T-cell (primary cell): ENCODE data around the gene SRD5A3. TPM values are rescaled to one million over a fixed set of nuclear protein-coding genes. Genes with fewer than 3 reads are reported as not detected.
A peak's percentile ranks its signal among the peaks of the same experiment; 100 is the strongest.

Experiments
- ATAC-seq, 4 experiments: fragments of 200-7000 bp in 3 of 4; fragments of 150-1000 bp in 1 of 4; cut with Tn5 transposase; replicated peaks in 1 of 4; 1 replicate in 3 of 4; 2 replicates in 1 of 4; pipeline ENCODE4 v1.10.0; 2021; ENCODE audit warnings: moderate library complexity in 3 of 4, mild to moderate bottlenecking in 2 of 4, moderate number of reproducible peaks in 1 of 4
- CTCF ChIA-PET, 2 donors: fragments of 300-600 bp; sonication (Branson Sonifier 250); formaldehyde crosslinking; loops; one replicate each; lab custom pipeline; 2022; ENCODE audit warnings: antibody characterized with exemption in 2 of 2; lab: Charles Lee
- POLR2A ChIA-PET, 2 donors: fragments of 300-600 bp; sonication (Branson Sonifier 250); formaldehyde crosslinking; loops; one replicate each; lab custom pipeline; 2022; ENCODE audit warnings: antibody characterized with exemption in 2 of 2; lab: Charles Lee
- DNase-seq, 35 experiments: peaks; one replicate each; pipeline versions ENCODE4 v3.0.0 to v3.0.0-alpha.2; 2013 to 2023
- H3K27ac ChIP-seq: one replicate; pipeline ENCODE4 v1.5.1; 2013; ENCODE audit warnings: low read length
- H3K27me3 ChIP-seq, 2 experiments: replicated peaks in 1 of 2; 1 replicate in 1 of 2; 2 replicates in 1 of 2; pipeline versions ENCODE4 v1.6.1 to v1.7.0; 2013; ENCODE audit warnings: low read length in 1 of 2, mixed read lengths in 1 of 2; ENCODE audit not compliant: control insufficient read depth in 2 of 2, insufficient read depth in 2 of 2; ENCODE audit errors: extremely low read depth in 1 of 2
- H3K36me3 ChIP-seq, 2 donors: 1 replicate in 1 of 2; 2 replicates in 1 of 2; pipeline versions ENCODE4 v1.6.1 to v1.7.0; 2013; ENCODE audit warnings: low read length in 1 of 2; ENCODE audit not compliant: control insufficient read depth in 2 of 2, insufficient read depth in 1 of 2; ENCODE audit errors: extremely low read depth in 1 of 2
- H3K4me1 ChIP-seq, 2 experiments: 1 replicate in 1 of 2; 2 replicates in 1 of 2; pipeline versions ENCODE4 v1.6.1 to v1.7.0; 2013; ENCODE audit warnings: low read length in 2 of 2, mixed read lengths in 1 of 2; ENCODE audit not compliant: insufficient read depth in 2 of 2, control insufficient read depth in 1 of 2; ENCODE audit errors: extremely low read depth in 1 of 2
- H3K4me3 ChIP-seq, 2 donors: 1 replicate in 1 of 2; 2 replicates in 1 of 2; pipeline versions ENCODE4 v1.5.1 to v1.7.0; 2013; ENCODE audit warnings: mild to moderate bottlenecking in 2 of 2, low read length in 1 of 2, moderate library complexity in 1 of 2; ENCODE audit not compliant: control insufficient read depth in 1 of 2; ENCODE audit errors: extremely low read depth in 1 of 2
- H3K9me3 ChIP-seq: 2 replicates; pipeline ENCODE4 v1.7.0; 2013
- H3K27ac Mint-ChIP-seq, 2 donors: one replicate each; pipeline ENCODE4 v1.8.0; 2020 to 2021; ENCODE audit warnings: mild to moderate bottlenecking in 2 of 2, mixed read lengths in 2 of 2
- H3K27me3 Mint-ChIP-seq, 2 donors: one replicate each; pipeline ENCODE4 v1.8.0; 2021 to 2022; ENCODE audit warnings: mixed read lengths in 2 of 2
- H3K36me3 Mint-ChIP-seq: one replicate; pipeline ENCODE4 v1.8.0; 2021; ENCODE audit warnings: mixed read lengths
- H3K4me1 Mint-ChIP-seq, 3 donors: one replicate each; pipeline ENCODE4 v1.8.0; 2020 to 2022; ENCODE audit warnings: mixed read lengths in 3 of 3, mild to moderate bottlenecking in 1 of 3
- H3K4me3 Mint-ChIP-seq, 3 donors: one replicate each; pipeline ENCODE4 v1.8.0; 2020 to 2022; ENCODE audit warnings: mild to moderate bottlenecking in 3 of 3, mixed read lengths in 3 of 3, moderate library complexity in 3 of 3
- H3K9me3 Mint-ChIP-seq, 3 donors: one replicate each; pipeline ENCODE4 v1.8.0; 2020 to 2022; ENCODE audit warnings: mixed read lengths in 3 of 3
- WGBS: methylation state at CpG from one replicate; pipeline ENCODE4 v1.1.5; 2013; ENCODE audit warnings: missing lambda C conversion rate; ENCODE audit not compliant: insufficient coverage; 5-methylcytosine and 5-hydroxymethylcytosine counted together
- total RNA-seq, 35 experiments: library from RNA in 6 of 35; stranded (reverse) in 6 of 35; fragments of 120-200 nt in 1 of 35; gene quantifications; one replicate each; pipeline versions ENCODE4 v1.2.1 to v1.2.4 and lab custom pipeline; 2013 to 2026

Gene SRD5A3
- total RNA-seq, 5 donors from 2014 or later (not counting 1 experiment from before 2014, with no cell fraction given), result 3.6 to 6.8 (median 4.1) TPM

DNA sequence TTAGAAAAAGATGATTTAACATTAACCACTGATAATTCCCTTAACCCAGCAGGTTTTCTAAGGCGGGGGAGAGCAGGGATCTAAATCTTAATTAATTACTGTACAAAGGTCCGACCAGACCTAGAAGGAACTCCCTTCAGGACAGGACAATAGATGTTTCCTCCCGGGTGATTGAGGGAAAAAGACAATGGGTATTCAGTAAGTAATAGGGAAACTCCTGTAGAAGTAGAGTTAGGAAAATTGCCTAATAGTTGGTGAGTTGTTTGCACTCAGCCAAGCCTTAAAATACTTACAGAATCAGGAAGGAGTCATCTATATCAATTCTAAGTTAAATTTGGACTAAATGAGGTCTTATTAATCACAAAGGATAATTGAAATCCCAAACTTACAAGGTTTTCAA is 5.8 kb upstream of the SRD5A3 start:
- no peak overlapping the region for H3K27ac ChIP-seq
- peaks cover 2 to 3% of the 10 kb centered on the region in 2 donors for H3K27me3 Mint-ChIP-seq
- CTCF ChIA-PET, result interaction anchor here in 1 of 2 donors (0.6 kb wide), 1 partner anchor 463 kb away, joined by 3 read pairs; no protein-coding TSS in a partner anchor

DNA sequence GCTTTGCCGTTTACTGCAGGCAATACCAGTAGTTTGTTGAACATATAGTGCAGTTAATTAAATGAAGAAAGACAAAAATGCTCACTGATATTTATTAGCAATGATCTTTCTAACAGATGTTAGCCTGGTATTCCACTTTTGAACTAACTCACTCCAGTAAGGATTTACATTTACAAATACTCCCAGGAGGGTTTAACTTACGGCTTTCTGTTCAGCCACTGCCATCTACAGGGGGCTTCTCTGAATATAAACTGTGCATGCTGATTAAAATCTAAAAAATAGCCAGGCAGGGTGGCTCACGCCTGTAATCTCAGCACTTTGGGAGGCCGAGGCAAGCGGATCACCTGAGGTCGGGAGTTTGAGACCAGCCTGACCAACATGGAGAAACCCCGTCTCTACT is 2.2 kb upstream of the SRD5A3 start:
- Histone ChIP-seq H3K9me3 (no peaks in the 10 kb centered on the region), H3K4me3 (no peak overlapping the region), H3K4me1 (peaks cover 0 to 11% of the 10 kb centered on the region in 2 experiments), H3K27ac (no peak overlapping the region), H3K36me3 (no peaks in the 10 kb centered on the region), H3K27me3 (peaks cover 0 to 6% of the 10 kb centered on the region in 2 experiments)
- no peaks in the 10 kb centered on the region for H3K36me3 Mint-ChIP-seq
- H3K27ac Mint-ChIP-seq, result no peak overlapping the region
- no peak overlapping the region for H3K4me3 Mint-ChIP-seq
- H3K4me1 Mint-ChIP-seq, result peaks cover 10 to 19% (median 16%) of the 10 kb centered on the region in 3 donors
- CTCF ChIA-PET, result interaction anchor here in 1 of 2 donors (1.0 kb wide), 1 partner anchor 50 kb away, joined by 4 read pairs; no protein-coding TSS in a partner anchor
- DNase-seq (no peak), ATAC-seq (no peak)
- H3K27me3 Mint-ChIP-seq, result no peaks in the 10 kb centered on the region
- no peaks in the 10 kb centered on the region for H3K9me3 Mint-ChIP-seq
- POLR2A ChIA-PET, result no interaction called here
- 100% methylated on average over 1 of the region's 7 CpGs for WGBS

More for the DNA sequence above, 5.8 kb upstream of the SRD5A3 start:
- Mint-ChIP-seq H3K4me1 (peaks cover 0 to 3% (median 0%) of the 10 kb centered on the region in 3 donors), H3K27ac (no peak overlapping the region), H3K4me3 (no peak overlapping the region), H3K36me3 (no peaks in the 10 kb centered on the region), H3K9me3 (no peaks in the 10 kb centered on the region)
- no peaks in the 10 kb centered on the region for H3K36me3 ChIP-seq
- no peak overlapping the region for H3K4me3 ChIP-seq
- H3K4me1 ChIP-seq, result no peaks in the 10 kb centered on the region
- ATAC-seq (no peak), DNase-seq (no peak)
- POLR2A ChIA-PET, result interaction anchor here in 1 of 2 donors (0.6 kb wide), 1 partner anchor 165 kb away, joined by 6 read pairs; no protein-coding TSS in a partner anchor
- H3K9me3 ChIP-seq, result no peaks in the 10 kb centered on the region
- no CpG with 5 or more reads among the region's 3 CpGs for WGBS
- peaks cover 0 to 9% of the 10 kb centered on the region in 2 experiments for H3K27me3 ChIP-seq

DNA sequence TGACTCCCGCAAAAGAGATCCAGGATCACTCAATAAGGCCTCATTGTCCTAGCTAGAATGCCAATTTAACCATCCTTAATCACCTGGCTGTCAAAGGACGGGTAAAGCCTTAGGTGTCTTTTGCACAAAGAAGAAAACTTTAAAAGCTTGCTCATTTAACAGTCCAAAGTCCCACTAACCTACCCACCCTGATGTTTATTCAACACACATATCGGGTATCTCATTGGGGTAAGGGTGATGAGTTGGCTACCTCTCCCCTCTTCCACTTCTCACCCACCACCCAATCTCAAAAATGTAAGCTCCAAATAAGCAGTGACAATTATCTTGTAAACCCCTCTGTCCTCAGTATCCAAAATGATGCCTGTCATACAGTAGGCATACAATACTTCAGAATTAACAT is 988 bp upstream of the SRD5A3 start:
- no peak overlapping the region for H3K27ac ChIP-seq
- no CpG with 5 or more reads among the region's 3 CpGs for WGBS
- no peak for ATAC-seq
- H3K4me3 ChIP-seq, result no peak overlapping the region
- H3K9me3 ChIP-seq, result no peaks in the 10 kb centered on the region
- ChIA-PET CTCF (interaction anchor here (0.5 to 2.0 kb wide), 36 partner anchors 9 to 1818 kb away, joined by 3 to 26 read pairs (median 4); partner anchors contain the start of genes TMEM165 (in 2 of the 2) and CEP135 (in 1 of the 2)), POLR2A (interaction anchor here (0.6 to 0.8 kb wide), 4 partner anchors 25 to 200 kb away, joined by 3 to 6 read pairs (median 4); no protein-coding TSS in a partner anchor)
- H3K27me3 Mint-ChIP-seq, result no peaks in the 10 kb centered on the region
- no peak overlapping the region for H3K27ac Mint-ChIP-seq
- H3K4me1 ChIP-seq, result peaks cover 0 to 11% of the 10 kb centered on the region in 2 experiments
- no peaks in the 10 kb centered on the region for H3K27me3 ChIP-seq
- no peaks in the 10 kb centered on the region for H3K36me3 Mint-ChIP-seq
- no peak overlapping the region for H3K4me3 Mint-ChIP-seq
- peaks cover 10 to 19% (median 16%) of the 10 kb centered on the region in 3 donors for H3K4me1 Mint-ChIP-seq
- no peaks in the 10 kb centered on the region for H3K9me3 Mint-ChIP-seq
- no peaks in the 10 kb centered on the region for H3K36me3 ChIP-seq
- no peak for DNase-seq

DNA sequence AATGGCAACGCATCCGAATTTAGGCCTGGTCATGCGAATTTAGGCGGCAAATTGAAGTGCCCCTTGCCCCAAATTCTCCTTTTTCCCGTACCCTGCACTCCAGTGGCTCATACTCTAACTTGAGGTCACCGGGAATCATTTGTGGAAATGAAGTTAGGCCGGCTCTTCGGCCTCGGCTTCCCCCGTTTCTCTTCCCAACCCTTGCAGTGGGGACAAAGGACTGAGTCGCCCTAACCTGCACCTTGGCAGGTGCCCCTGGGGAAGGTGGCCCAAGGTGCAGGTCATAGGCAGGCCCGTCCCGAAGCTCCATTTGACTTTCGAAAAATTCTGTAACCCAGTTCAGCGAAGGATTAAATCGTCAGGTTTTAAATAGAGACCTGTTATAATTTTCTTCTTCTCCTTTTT is 811 bp downstream of the SRD5A3 start:
- Histone ChIP-seq H3K27ac (peak overlapping the region; percentile 53), H3K9me3 (no peaks in the 10 kb centered on the region), H3K36me3 (peaks cover 0 to 3% of the 10 kb centered on the region in 2 donors), H3K4me1 (peaks cover 0 to 11% of the 10 kb centered on the region in 2 experiments), H3K4me3 (peak overlapping the region; percentile 67 to 72), H3K27me3 (no peaks in the 10 kb centered on the region)
- ATAC-seq, result no peak
- H3K36me3 Mint-ChIP-seq, result peaks cover 1% of the 10 kb centered on the region
- H3K27me3 Mint-ChIP-seq, result no peaks in the 10 kb centered on the region
- CTCF ChIA-PET, result interaction anchor here (0.5 to 1.0 kb wide), 7 partner anchors 9 to 408 kb away, joined by 3 to 8 read pairs (median 3); partner anchors contain the start of gene TMEM165 (in 1 of the 2)
- no peaks in the 10 kb centered on the region for H3K9me3 Mint-ChIP-seq
- 7% methylated on average over 3 of the region's 16 CpGs for WGBS
- POLR2A ChIA-PET, result interaction anchor here in 1 of 2 donors (0.5 to 0.6 kb wide), 2 partner anchors 98 to 157 kb away, joined by 3 to 9 read pairs; no protein-coding TSS in a partner anchor
- peak overlapping the region; percentile 78 to 79 for H3K27ac Mint-ChIP-seq
- no peak for DNase-seq
- peak overlapping the region; percentile 76 to 85 (median 79) for H3K4me3 Mint-ChIP-seq
- H3K4me1 Mint-ChIP-seq, result peaks cover 10 to 19% (median 16%) of the 10 kb centered on the region in 3 donors

DNA sequence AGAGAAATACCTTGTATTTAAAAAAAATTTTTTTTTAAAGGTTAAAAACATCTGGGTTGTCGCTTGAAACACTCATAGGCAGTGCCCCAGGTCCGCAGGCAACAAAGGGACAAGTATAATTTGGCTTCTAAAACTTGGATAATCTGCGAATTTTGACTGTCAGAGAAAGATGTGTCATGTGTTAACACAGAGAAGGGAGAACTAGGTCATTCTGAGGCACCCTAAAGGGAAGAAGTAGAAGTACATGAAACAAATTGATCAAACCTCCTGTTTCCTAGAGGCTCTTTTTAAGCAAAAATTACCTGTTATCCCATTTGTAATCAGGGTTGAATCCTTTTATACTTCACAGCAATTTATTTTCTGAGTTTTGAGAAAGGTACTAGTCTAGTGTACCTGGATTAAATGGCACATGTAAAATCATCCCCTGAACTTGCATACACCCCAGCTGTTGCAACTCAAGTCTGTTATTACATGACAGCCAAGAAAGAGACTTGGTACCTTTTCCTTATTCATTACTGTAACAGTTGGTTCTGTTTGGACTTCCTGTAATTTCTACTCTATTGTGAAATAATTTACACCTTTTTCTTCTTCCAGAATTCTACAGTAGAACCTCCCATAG is 1.7 kb downstream of the SRD5A3 start:
- H3K4me3 Mint-ChIP-seq, result peak overlapping the region; percentile 76 to 85 (median 79)
- H3K36me3 Mint-ChIP-seq, result peaks cover 9% of the 10 kb centered on the region
- Histone ChIP-seq H3K36me3 (peaks cover 0 to 3% of the 10 kb centered on the region in 2 donors), H3K27me3 (no peaks in the 10 kb centered on the region), H3K27ac (no peak overlapping the region), H3K9me3 (no peaks in the 10 kb centered on the region), H3K4me1 (peaks cover 0 to 11% of the 10 kb centered on the region in 2 experiments), H3K4me3 (no peak overlapping the region)
- no peaks in the 10 kb centered on the region for H3K9me3 Mint-ChIP-seq
- H3K4me1 Mint-ChIP-seq, result peaks cover 14 to 19% (median 16%) of the 10 kb centered on the region in 3 donors
- no peak for ATAC-seq
- CTCF ChIA-PET, result interaction anchor here (1.0 kb wide), 2 partner anchors 46 to 48 kb away, joined by 3 read pairs; partner anchors contain the start of gene TMEM165 (in 1 of the 2)
- WGBS, result 93% methylated on average over 3 of the region's 3 CpGs
- DNase-seq, result peak in 1 of 35 experiments; percentile 13
- H3K27ac Mint-ChIP-seq, result peak overlapping the region; percentile 43 to 79
- POLR2A ChIA-PET, result interaction anchor here in 1 of 2 donors (0.6 kb wide), 1 partner anchor 97 kb away, joined by 3 read pairs; no protein-coding TSS in a partner anchor
- no peaks in the 10 kb centered on the region for H3K27me3 Mint-ChIP-seq

DNA sequence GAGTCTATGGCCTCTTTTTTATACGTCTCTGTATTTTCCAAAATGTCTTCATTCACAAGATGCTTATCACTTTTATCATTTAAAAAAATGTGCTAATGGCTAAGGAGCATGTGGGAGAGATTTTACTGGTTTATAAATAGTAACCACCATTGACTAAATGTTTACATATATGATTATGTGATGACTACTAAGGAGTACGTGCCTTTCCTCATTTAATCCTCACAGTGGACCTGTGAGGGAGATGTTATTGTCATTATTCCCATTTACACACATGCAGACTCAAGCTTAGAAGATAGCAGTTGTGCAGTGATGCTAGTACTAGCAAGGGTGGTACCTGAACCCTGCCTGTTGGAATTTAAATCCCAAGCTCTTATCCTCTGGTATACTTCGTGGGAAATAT is 2.4 kb downstream of the SRD5A3 start:
- H3K4me3 ChIP-seq, result no peak overlapping the region
- POLR2A ChIA-PET, result interaction anchor here in 1 of 2 donors (0.7 kb wide), 1 partner anchor 264 kb away, joined by 3 read pairs; no protein-coding TSS in a partner anchor
- H3K4me1 ChIP-seq, result peaks cover 0 to 11% of the 10 kb centered on the region in 2 experiments
- no peak overlapping the region for H3K4me3 Mint-ChIP-seq
- CTCF ChIA-PET, result no interaction called here
- no CpG with 5 or more reads among the region's 3 CpGs for WGBS
- DNase-seq (no peak), ATAC-seq (no peak)
- H3K27me3 Mint-ChIP-seq, result no peaks in the 10 kb centered on the region
- no peaks in the 10 kb centered on the region for H3K9me3 ChIP-seq
- peaks cover 0 to 3% of the 10 kb centered on the region in 2 donors for H3K36me3 ChIP-seq
- H3K27ac ChIP-seq, result no peak overlapping the region
- no peaks in the 10 kb centered on the region for H3K9me3 Mint-ChIP-seq
- no peaks in the 10 kb centered on the region for H3K27me3 ChIP-seq
- peaks cover 11% of the 10 kb centered on the region for H3K36me3 Mint-ChIP-seq
- peaks cover 16 to 19% (median 16%) of the 10 kb centered on the region in 3 donors for H3K4me1 Mint-ChIP-seq
- H3K27ac Mint-ChIP-seq, result no peak overlapping the region
